ENCODE results near the gene LRTM2. TPM values are rescaled to one million over a fixed set of nuclear protein-coding genes. Genes with fewer than 3 reads are reported as not detected.

LRTM2 gene
- total and polyA plus RNA-seq, 2 donors (not counting 1 experiment from before 2014, with no cell fraction given): not detected

DNA sequence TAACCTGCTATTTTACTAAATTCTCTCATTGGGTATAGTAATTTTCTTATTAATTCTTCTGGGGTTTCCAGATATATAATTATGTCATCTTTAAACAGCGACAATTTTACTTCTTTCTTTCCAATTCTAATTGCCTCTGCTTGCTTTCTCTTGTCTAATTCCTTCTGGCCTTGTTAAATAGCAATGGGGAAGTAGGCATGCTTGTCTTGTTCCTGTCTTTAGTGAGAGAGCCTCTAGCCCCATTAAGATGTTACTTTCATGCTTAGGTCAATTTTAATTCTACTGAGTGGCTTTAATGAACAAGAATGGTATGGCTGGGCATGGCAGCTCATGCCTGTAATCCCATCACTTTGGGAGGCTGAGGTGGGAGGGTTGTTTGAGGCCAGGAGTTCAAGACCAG lies 31.7 kb downstream of the LRTM2 start:
- Histone ChIP-seq H4K20me1 (ENCODE audit: control insufficient read depth, extremely low read depth, insufficient read depth, low read length) (no peaks in the 10 kb centered on the region), H2AFZ (ENCODE audit: low read length) (no peak overlapping the region), H3K4me1 (ENCODE audit: control insufficient read depth, extremely low read depth, insufficient read depth, low read length) (no peaks in the 10 kb centered on the region), H3K4me2 (ENCODE audit: extremely low read depth, insufficient read depth, low read length) (no peak overlapping the region), H3K9me3 (ENCODE audit: control insufficient read depth, insufficient read depth, low read depth, low read length) (no peaks in the 10 kb centered on the region), H3K4me3 (replicated peaks in 1 of 4; ENCODE audit: control extremely low read depth in 1 of 4, insufficient read depth in 1 of 4, low read depth in 3 of 4, low read length in 4 of 4) (no peak overlapping the region), H3K27me3 (ENCODE audit: control insufficient read depth, insufficient read depth, low read length) (peaks cover 4% of the 10 kb centered on the region), H3K9ac (ENCODE audit: insufficient read depth, low read length) (no peak overlapping the region), H3K79me2 (ENCODE audit: control insufficient read depth, insufficient read depth, low read length) (no peaks in the 10 kb centered on the region), H3K27ac (ENCODE audit: insufficient read depth, low read length) (no peak overlapping the region), H3K36me3 (ENCODE audit: control insufficient read depth, insufficient read depth, low read length) (no peaks in the 10 kb centered on the region)
- no peak for DNase-seq (ENCODE audit: low read depth in 2 of 2)
- TF ChIP-seq, protein P1, sequence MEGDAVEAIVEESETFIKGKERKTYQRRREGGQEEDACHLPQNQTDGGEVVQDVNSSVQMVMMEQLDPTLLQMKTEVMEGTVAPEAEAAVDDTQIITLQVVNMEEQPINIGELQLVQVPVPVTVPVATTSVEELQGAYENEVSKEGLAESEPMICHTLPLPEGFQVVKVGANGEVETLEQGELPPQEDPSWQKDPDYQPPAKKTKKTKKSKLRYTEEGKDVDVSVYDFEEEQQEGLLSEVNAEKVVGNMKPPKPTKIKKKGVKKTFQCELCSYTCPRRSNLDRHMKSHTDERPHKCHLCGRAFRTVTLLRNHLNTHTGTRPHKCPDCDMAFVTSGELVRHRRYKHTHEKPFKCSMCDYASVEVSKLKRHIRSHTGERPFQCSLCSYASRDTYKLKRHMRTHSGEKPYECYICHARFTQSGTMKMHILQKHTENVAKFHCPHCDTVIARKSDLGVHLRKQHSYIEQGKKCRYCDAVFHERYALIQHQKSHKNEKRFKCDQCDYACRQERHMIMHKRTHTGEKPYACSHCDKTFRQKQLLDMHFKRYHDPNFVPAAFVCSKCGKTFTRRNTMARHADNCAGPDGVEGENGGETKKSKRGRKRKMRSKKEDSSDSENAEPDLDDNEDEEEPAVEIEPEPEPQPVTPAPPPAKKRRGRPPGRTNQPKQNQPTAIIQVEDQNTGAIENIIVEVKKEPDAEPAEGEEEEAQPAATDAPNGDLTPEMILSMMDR (conservative IDR thresholded peaks at IDR 0.05 in 1 of 2, IDR thresholded peaks at IDR 0.05 in 1 of 2; ENCODE audit: low read depth in 1 of 2, low read length in 2 of 2): no peak
- no peak for TF ChIP-seq EZH2 (IDR thresholded peaks at IDR 0.05; ENCODE audit: low read length, missing control alignments)

DNA sequence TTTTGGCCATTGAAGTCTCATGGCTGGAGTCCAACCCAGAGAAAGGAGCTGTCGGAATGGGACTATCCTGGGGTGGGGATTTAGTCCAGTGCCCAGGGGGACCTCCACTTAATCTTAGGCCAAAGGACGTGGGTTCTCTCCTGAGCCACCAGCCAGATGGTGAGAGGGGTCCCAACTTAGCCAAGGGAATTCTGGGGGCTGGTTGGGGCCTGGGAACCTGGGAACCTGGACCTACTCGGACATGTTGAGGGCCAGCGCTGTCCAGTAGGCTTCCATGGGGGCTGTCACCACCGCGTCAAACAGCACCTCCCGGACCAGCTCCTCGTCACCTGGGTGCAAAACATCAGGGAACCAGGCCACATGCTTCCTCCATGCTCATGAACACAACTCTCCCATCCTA lies 33.4 kb downstream of the LRTM2 start:
- Histone ChIP-seq H3K4me2 (ENCODE audit: extremely low read depth, insufficient read depth, low read length) (no peak overlapping the region), H3K4me1 (ENCODE audit: control insufficient read depth, extremely low read depth, insufficient read depth, low read length) (no peaks in the 10 kb centered on the region), H3K79me2 (ENCODE audit: control insufficient read depth, insufficient read depth, low read length) (no peaks in the 10 kb centered on the region), H3K36me3 (ENCODE audit: control insufficient read depth, insufficient read depth, low read length) (no peaks in the 10 kb centered on the region), H3K9me3 (ENCODE audit: control insufficient read depth, insufficient read depth, low read depth, low read length) (no peaks in the 10 kb centered on the region), H4K20me1 (ENCODE audit: control insufficient read depth, extremely low read depth, insufficient read depth, low read length) (no peaks in the 10 kb centered on the region), H3K9ac (ENCODE audit: insufficient read depth, low read length) (no peak overlapping the region), H2AFZ (ENCODE audit: low read length) (no peak overlapping the region), H3K4me3 (replicated peaks in 1 of 4; ENCODE audit: control extremely low read depth in 1 of 4, insufficient read depth in 1 of 4, low read depth in 3 of 4, low read length in 4 of 4) (no peak overlapping the region), H3K27ac (ENCODE audit: insufficient read depth, low read length) (no peak overlapping the region), H3K27me3 (ENCODE audit: control insufficient read depth, insufficient read depth, low read length) (peaks cover 7% of the 10 kb centered on the region)
- no peak for DNase-seq (ENCODE audit: low read depth in 2 of 2)
- TF ChIP-seq, protein P1 (conservative IDR thresholded peaks at IDR 0.05 in 1 of 2, IDR thresholded peaks at IDR 0.05 in 1 of 2; ENCODE audit: low read depth in 1 of 2, low read length in 2 of 2): no peak
- TF ChIP-seq EZH2 (IDR thresholded peaks at IDR 0.05; ENCODE audit: low read length, missing control alignments): no peak

DNA sequence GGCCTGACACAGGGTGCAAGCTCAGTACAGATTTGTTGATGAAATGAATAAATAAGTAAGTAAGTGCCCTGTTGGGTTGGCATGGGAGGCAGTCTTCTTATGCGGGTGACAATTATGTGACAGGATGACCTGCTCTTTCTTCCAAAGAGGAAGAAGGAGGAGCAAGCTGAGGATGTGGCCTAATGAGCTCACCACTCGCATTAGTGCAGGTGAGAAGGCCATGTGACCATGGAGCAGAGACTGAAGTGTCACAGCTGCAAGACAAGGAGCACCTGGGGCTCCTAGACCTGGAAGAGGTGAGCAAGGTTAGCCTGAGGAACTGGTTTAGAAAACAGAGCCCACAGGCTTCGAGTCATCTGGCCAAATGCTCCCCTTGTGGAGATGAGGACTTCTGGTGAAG lies 34.9 kb downstream of the LRTM2 start:
- H3K9ac ChIP-seq (ENCODE audit: insufficient read depth, low read length): no peak overlapping the region
- no peak overlapping the region for H2AFZ ChIP-seq (ENCODE audit: low read length)
- no peak for TF ChIP-seq EZH2 (IDR thresholded peaks at IDR 0.05; ENCODE audit: low read length, missing control alignments)
- TF ChIP-seq, protein P1 (conservative IDR thresholded peaks at IDR 0.05 in 1 of 2, IDR thresholded peaks at IDR 0.05 in 1 of 2; ENCODE audit: low read depth in 1 of 2, low read length in 2 of 2): no peak
- H3K4me1 ChIP-seq (ENCODE audit: control insufficient read depth, extremely low read depth, insufficient read depth, low read length): no peaks in the 10 kb centered on the region
- no peak overlapping the region for H3K27ac ChIP-seq (ENCODE audit: insufficient read depth, low read length)
- no peaks in the 10 kb centered on the region for H4K20me1 ChIP-seq (ENCODE audit: control insufficient read depth, extremely low read depth, insufficient read depth, low read length)
- H3K4me2 ChIP-seq (ENCODE audit: extremely low read depth, insufficient read depth, low read length): no peak overlapping the region
- H3K4me3 ChIP-seq (replicated peaks in 1 of 4; ENCODE audit: control extremely low read depth in 1 of 4, insufficient read depth in 1 of 4, low read depth in 3 of 4, low read length in 4 of 4): no peak overlapping the region
- no peaks in the 10 kb centered on the region for H3K9me3 ChIP-seq (ENCODE audit: control insufficient read depth, insufficient read depth, low read depth, low read length)
- peak; percentile 21 to 22 for DNase-seq (ENCODE audit: low read depth in 2 of 2)
- peaks cover 3% of the 10 kb centered on the region for H3K27me3 ChIP-seq (ENCODE audit: control insufficient read depth, insufficient read depth, low read length)
- H3K36me3 ChIP-seq (ENCODE audit: control insufficient read depth, insufficient read depth, low read length): no peaks in the 10 kb centered on the region
- no peaks in the 10 kb centered on the region for H3K79me2 ChIP-seq (ENCODE audit: control insufficient read depth, insufficient read depth, low read length)

Measured in fibroblast of lung (primary cell).